ENCODE measurements around the gene ZXDC. TPM values are rescaled to one million over a fixed set of nuclear protein-coding genes. Genes with fewer than 3 reads are reported as not detected.
A peak's percentile ranks its signal among the peaks of the same experiment; 100 is the strongest.

The ZXDC gene
- total RNA-seq, 2 experiments from 2014 or later, result 26.6 to 27.3 TPM

GRCh38 chr3:126507886-126508285 lies 32.2 kb upstream of the ZXDC start:
- no peaks in the 10 kb centered on the region for H3K9me3 Mint-ChIP-seq (ENCODE audit: insufficient read depth)
- H3K27me3 Mint-ChIP-seq (ENCODE audit: low read depth), result peaks cover 3% of the 10 kb centered on the region
- ChIA-PET CTCF (no interaction called here), POLR2A (no interaction called here)
- H3K27ac Mint-ChIP-seq, result no peak overlapping the region
- no peaks in the 10 kb centered on the region for H3K4me1 Mint-ChIP-seq (ENCODE audit: low read depth)
- no peak for ATAC-seq
- H3K4me3 Mint-ChIP-seq, result no peak overlapping the region
- H3K36me3 Mint-ChIP-seq (ENCODE audit: low read depth), result no peaks in the 10 kb centered on the region
- no peak for DNase-seq

- no peak for DNase-seq
- ChIA-PET POLR2A (no interaction called here), CTCF (interaction anchor here (0.7 to 1.2 kb wide), 2 partner anchors 19 kb away, joined by 3 to 5 read pairs; no protein-coding TSS in a partner anchor)
- Mint-ChIP-seq H3K4me3 (no peak overlapping the region), H3K4me1 (ENCODE audit: low read depth) (peaks cover 6% of the 10 kb centered on the region), H3K27ac (no peak overlapping the region), H3K36me3 (ENCODE audit: low read depth) (no peaks in the 10 kb centered on the region), H3K9me3 (ENCODE audit: insufficient read depth) (no peaks in the 10 kb centered on the region), H3K27me3 (ENCODE audit: low read depth) (peaks cover 3% of the 10 kb centered on the region)
- ATAC-seq, result no peak
Measured at GRCh38 chr3:126503701-126504100, 28.0 kb upstream of the ZXDC start.

- Mint-ChIP-seq H3K4me1 (ENCODE audit: low read depth) (peaks cover 9% of the 10 kb centered on the region), H3K9me3 (ENCODE audit: insufficient read depth) (no peaks in the 10 kb centered on the region), H3K4me3 (no peak overlapping the region), H3K27ac (no peak overlapping the region), H3K27me3 (ENCODE audit: low read depth) (peaks cover 3% of the 10 kb centered on the region), H3K36me3 (ENCODE audit: low read depth) (no peaks in the 10 kb centered on the region)
- DNase-seq (no peak), ATAC-seq (no peak)
- ChIA-PET POLR2A (no interaction called here), CTCF (interaction anchor here (0.7 kb wide), 1 partner anchor 20 kb away, joined by 3 read pairs; no protein-coding TSS in a partner anchor)
Measured at GRCh38 chr3:126502656-126503055, 27.0 kb upstream of the ZXDC start.

GRCh38 chr3:126501736-126502135 lies 26.0 kb upstream of the ZXDC start:
- DNase-seq (no peak), ATAC-seq (no peak)
- ChIA-PET CTCF (interaction anchor here (1.4 kb wide), 1 partner anchor 21 kb away, joined by 4 read pairs; no protein-coding TSS in a partner anchor), POLR2A (no interaction called here)
- Mint-ChIP-seq H3K9me3 (ENCODE audit: insufficient read depth) (no peaks in the 10 kb centered on the region), H3K27me3 (ENCODE audit: low read depth) (peaks cover 3% of the 10 kb centered on the region), H3K4me3 (no peak overlapping the region), H3K27ac (no peak overlapping the region), H3K4me1 (ENCODE audit: low read depth) (peaks cover 14% of the 10 kb centered on the region), H3K36me3 (ENCODE audit: low read depth) (no peaks in the 10 kb centered on the region)

- no peak for DNase-seq
- Mint-ChIP-seq H3K27ac (no peak overlapping the region), H3K4me3 (no peak overlapping the region), H3K27me3 (ENCODE audit: low read depth) (peaks cover 2% of the 10 kb centered on the region), H3K9me3 (ENCODE audit: insufficient read depth) (no peaks in the 10 kb centered on the region), H3K4me1 (ENCODE audit: low read depth) (peaks cover 14% of the 10 kb centered on the region), H3K36me3 (ENCODE audit: low read depth) (no peaks in the 10 kb centered on the region)
- CTCF ChIA-PET, result interaction anchor here (1.4 kb wide), 1 partner anchor 22 kb away, joined by 4 read pairs; no protein-coding TSS in a partner anchor
- ATAC-seq, result no peak
- POLR2A ChIA-PET, result no interaction called here
Measured at GRCh38 chr3:126501054-126501453, 25.4 kb upstream of the ZXDC start.

- CTCF ChIA-PET, result no interaction called here
- no peaks in the 10 kb centered on the region for H3K36me3 Mint-ChIP-seq (ENCODE audit: low read depth)
- peaks cover 2% of the 10 kb centered on the region for H3K27me3 Mint-ChIP-seq (ENCODE audit: low read depth)
- ATAC-seq (no peak), DNase-seq (no peak)
- POLR2A ChIA-PET, result no interaction called here
- peaks cover 14% of the 10 kb centered on the region for H3K4me1 Mint-ChIP-seq (ENCODE audit: low read depth)
- no peak overlapping the region for H3K27ac Mint-ChIP-seq
- H3K9me3 Mint-ChIP-seq (ENCODE audit: insufficient read depth), result no peaks in the 10 kb centered on the region
- no peak overlapping the region for H3K4me3 Mint-ChIP-seq
Measured at GRCh38 chr3:126500016-126500415, 24.3 kb upstream of the ZXDC start.

GRCh38 chr3:126499401-126499800 lies 23.7 kb upstream of the ZXDC start:
- ChIA-PET CTCF (interaction anchor here (0.9 kb wide), 1 partner anchor 24 kb away, joined by 3 read pairs; no protein-coding TSS in a partner anchor), POLR2A (no interaction called here)
- H3K4me1 Mint-ChIP-seq (ENCODE audit: low read depth), result peaks cover 14% of the 10 kb centered on the region
- DNase-seq (no peak), ATAC-seq (no peak)
- H3K4me3 Mint-ChIP-seq, result no peak overlapping the region
- no peaks in the 10 kb centered on the region for H3K9me3 Mint-ChIP-seq (ENCODE audit: insufficient read depth)
- no peaks in the 10 kb centered on the region for H3K27me3 Mint-ChIP-seq (ENCODE audit: low read depth)
- H3K36me3 Mint-ChIP-seq (ENCODE audit: low read depth), result no peaks in the 10 kb centered on the region
- H3K27ac Mint-ChIP-seq, result no peak overlapping the region

GRCh38 chr3:126498929-126499328 lies 23.2 kb upstream of the ZXDC start:
- ATAC-seq (peak; percentile 35), DNase-seq (peak; percentile 31)
- Mint-ChIP-seq H3K36me3 (ENCODE audit: low read depth) (no peaks in the 10 kb centered on the region), H3K4me1 (ENCODE audit: low read depth) (peaks cover 17% of the 10 kb centered on the region), H3K9me3 (ENCODE audit: insufficient read depth) (no peaks in the 10 kb centered on the region), H3K27ac (peak overlapping the region; percentile 82), H3K27me3 (ENCODE audit: low read depth) (no peaks in the 10 kb centered on the region), H3K4me3 (no peak overlapping the region)
- ChIA-PET POLR2A (no interaction called here), CTCF (interaction anchor here (0.9 kb wide), 1 partner anchor 24 kb away, joined by 3 read pairs; no protein-coding TSS in a partner anchor)

GRCh38 chr3:126498461-126498860 lies 22.8 kb upstream of the ZXDC start:
- no peaks in the 10 kb centered on the region for H3K27me3 Mint-ChIP-seq (ENCODE audit: low read depth)
- DNase-seq (no peak), ATAC-seq (no peak)
- no peaks in the 10 kb centered on the region for H3K9me3 Mint-ChIP-seq (ENCODE audit: insufficient read depth)
- POLR2A ChIA-PET, result no interaction called here
- CTCF ChIA-PET, result interaction anchor here (0.8 to 0.9 kb wide), 2 partner anchors 12 to 24 kb away, joined by 3 read pairs; no protein-coding TSS in a partner anchor
- H3K27ac Mint-ChIP-seq, result peak overlapping the region; percentile 82
- peaks cover 18% of the 10 kb centered on the region for H3K4me1 Mint-ChIP-seq (ENCODE audit: low read depth)
- H3K4me3 Mint-ChIP-seq, result no peak overlapping the region
- H3K36me3 Mint-ChIP-seq (ENCODE audit: low read depth), result no peaks in the 10 kb centered on the region

GRCh38 chr3:126497956-126498355 lies 22.3 kb upstream of the ZXDC start:
- no peak for DNase-seq
- H3K4me3 Mint-ChIP-seq, result no peak overlapping the region
- ATAC-seq, result no peak
- POLR2A ChIA-PET, result no interaction called here
- no peak overlapping the region for H3K27ac Mint-ChIP-seq
- H3K4me1 Mint-ChIP-seq (ENCODE audit: low read depth), result peaks cover 23% of the 10 kb centered on the region
- CTCF ChIA-PET, result interaction anchor here (0.8 to 1.2 kb wide), 2 partner anchors 12 to 25 kb away, joined by 3 to 4 read pairs; no protein-coding TSS in a partner anchor
- no peaks in the 10 kb centered on the region for H3K27me3 Mint-ChIP-seq (ENCODE audit: low read depth)
- no peaks in the 10 kb centered on the region for H3K36me3 Mint-ChIP-seq (ENCODE audit: low read depth)
- H3K9me3 Mint-ChIP-seq (ENCODE audit: insufficient read depth), result no peaks in the 10 kb centered on the region

- Mint-ChIP-seq H3K4me1 (ENCODE audit: low read depth) (peaks cover 23% of the 10 kb centered on the region), H3K36me3 (ENCODE audit: low read depth) (no peaks in the 10 kb centered on the region), H3K27me3 (ENCODE audit: low read depth) (no peaks in the 10 kb centered on the region), H3K9me3 (ENCODE audit: insufficient read depth) (no peaks in the 10 kb centered on the region), H3K4me3 (no peak overlapping the region), H3K27ac (peak overlapping the region; percentile 36)
- DNase-seq (no peak), ATAC-seq (no peak)
- CTCF ChIA-PET, result interaction anchor here (1.2 kb wide), 1 partner anchor 25 kb away, joined by 4 read pairs; no protein-coding TSS in a partner anchor
- POLR2A ChIA-PET, result interaction anchor here (0.8 to 1.0 kb wide), 2 partner anchors 16 to 20 kb away, joined by 3 read pairs; no protein-coding TSS in a partner anchor
Measured at GRCh38 chr3:126496894-126497850, 21.5 kb upstream of the ZXDC start.

GRCh38 chr3:126495786-126496185 lies 20.1 kb upstream of the ZXDC start:
- ChIA-PET POLR2A (no interaction called here), CTCF (no interaction called here)
- Mint-ChIP-seq H3K36me3 (ENCODE audit: low read depth) (no peaks in the 10 kb centered on the region), H3K27ac (no peak overlapping the region), H3K9me3 (ENCODE audit: insufficient read depth) (no peaks in the 10 kb centered on the region), H3K27me3 (ENCODE audit: low read depth) (no peaks in the 10 kb centered on the region), H3K4me1 (ENCODE audit: low read depth) (peaks cover 23% of the 10 kb centered on the region), H3K4me3 (no peak overlapping the region)
- no peak for ATAC-seq
- DNase-seq, result no peak
